Uterus (tissue), 4 donors: ENCODE data around the gene OTOG. TPM values are rescaled to one million over a fixed set of nuclear protein-coding genes. Genes with fewer than 3 reads are reported as not detected.

Experiments used
- DNase-seq, 2 donors: peaks; one replicate each; pipeline ENCODE4 v3.0.0-alpha.2; 2019 to 2020
- H3K27ac ChIP-seq, 2 donors: fragments of 200-600 bp; sonication (generic); 1 replicate in 1 of 2; 2 replicates in 1 of 2; pipeline ENCODE4 v1.5.1; 2016 to 2018
- H3K27me3 ChIP-seq, 2 donors: fragments of 200-600 bp; sonication (generic); one replicate each; pipeline ENCODE4 v1.5.1; 2018 to 2019; ENCODE audit warnings: control low read depth in 1 of 2
- H3K36me3 ChIP-seq, 2 donors: fragments of 200-600 bp; sonication (generic); one replicate each; pipeline ENCODE4 v1.5.1; 2019; ENCODE audit warnings: control low read depth in 1 of 2
- H3K4me1 ChIP-seq, 2 donors: fragments of 200-600 bp; sonication (generic); one replicate each; pipeline ENCODE4 v1.5.1; 2018 to 2019; ENCODE audit warnings: control low read depth in 1 of 2
- H3K4me3 ChIP-seq, 2 donors: fragments of 200-600 bp; sonication (generic); 1 replicate in 1 of 2; 2 replicates in 1 of 2; pipeline ENCODE4 v1.5.1; 2018 to 2019; ENCODE audit warnings: mild to moderate bottlenecking in 1 of 2
- H3K9me3 ChIP-seq, 2 donors: fragments of 200-600 bp; sonication (generic); one replicate each; pipeline ENCODE4 v1.5.1; 2019; ENCODE audit warnings: control low read depth in 1 of 2
- CTCF ChIP-seq, 4 experiments: fragments of 200-600 bp in 2 of 4; fragments of 450-650 bp in 2 of 4; sonication (generic) in 2 of 4; IDR thresholded peaks; one replicate each; pipeline ENCODE4 v1.5.1; 2016 to 2019; ENCODE audit warnings: antibody characterized with exemption in 4 of 4, mild to moderate bottlenecking in 2 of 4, moderate library complexity in 1 of 4
- POLR2A ChIP-seq, 2 donors: fragments of 450-650 bp; IDR thresholded peaks; one replicate each; pipeline ENCODE4 v1.6.1; 2016; ENCODE audit warnings: antibody characterized with exemption in 2 of 2, mild to moderate bottlenecking in 1 of 2, moderate library complexity in 1 of 2
- intact Hi-C: fragments of 100-400 bp; cut with DNase I; formaldehyde crosslinking; loops from one replicate; pipeline ENCODE4 v1.15.1; 2023; ENCODE audit warnings: low total_unique reads
- total RNA-seq, 4 donors: library from RNA; depleted of rRNA in 3 of 4; stranded (reverse); fragments of >200 nt in 3 of 4; gene quantifications; one replicate each; pipeline versions ENCODE4 v1.1.0 to v1.2.4, GENCODE V29; 2014 to 2023
- donor health status: DM: yes; HTN: yes; CAD: no.

Gene OTOG
- total RNA-seq, 4 donors from 2014 or later = under 0.01 TPM; not detected in 3

DNA sequence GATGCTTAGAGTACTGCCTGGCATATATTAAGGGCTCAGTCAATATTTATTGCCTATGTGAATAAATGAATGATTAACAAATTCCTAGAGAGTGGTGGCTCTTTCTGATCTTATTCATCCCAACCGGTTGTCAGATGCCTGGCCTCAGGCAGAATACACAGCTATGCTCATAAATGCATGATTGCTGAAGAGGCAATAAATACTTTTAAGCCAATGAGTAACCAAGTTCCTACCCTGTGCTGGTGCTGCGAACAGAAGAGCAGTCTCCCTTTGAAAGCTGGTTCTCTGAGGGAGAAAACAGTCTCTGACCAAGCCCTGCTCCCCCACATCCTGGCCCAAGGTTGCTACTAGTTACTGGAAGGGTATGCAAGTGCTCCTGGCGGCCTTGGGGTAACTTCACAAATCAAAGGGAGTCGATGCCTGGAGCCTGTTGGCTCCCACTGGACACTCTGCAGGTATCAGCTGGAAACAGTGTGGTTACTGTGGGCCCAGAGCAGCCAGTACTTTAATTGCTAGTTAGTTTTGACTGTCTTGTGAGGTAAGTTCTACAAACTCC lies 5.7 kb upstream of the OTOG start:
- intact Hi-C loops = no loop called here
- no peak for DNase-seq

GRCh38 chr11:17542249-17542648 lies 4.8 kb upstream of the OTOG start:
- Histone ChIP-seq H3K27ac (no peak overlapping the region), H3K27me3 (no peaks in the 10 kb centered on the region), H3K9me3 (no peaks in the 10 kb centered on the region), H3K36me3 (no peaks in the 10 kb centered on the region), H3K4me3 (no peak overlapping the region), H3K4me1 (no peaks in the 10 kb centered on the region)
- DNase-seq = no peak
- intact Hi-C loops = no loop called here
- TF ChIP-seq CTCF (IDR thresholded peaks at IDR 0.05) (no peak), POLR2A (IDR thresholded peaks at IDR 0.05) (no peak)

More for the DNA sequence above, 5.7 kb upstream of the OTOG start:
- Histone ChIP-seq H3K27ac (no peak overlapping the region), H3K4me3 (no peak overlapping the region), H3K27me3 (no peaks in the 10 kb centered on the region), H3K9me3 (no peaks in the 10 kb centered on the region), H3K36me3 (no peaks in the 10 kb centered on the region), H3K4me1 (no peaks in the 10 kb centered on the region)
- TF ChIP-seq CTCF (IDR thresholded peaks at IDR 0.05) (no peak), POLR2A (IDR thresholded peaks at IDR 0.05) (no peak)

DNA sequence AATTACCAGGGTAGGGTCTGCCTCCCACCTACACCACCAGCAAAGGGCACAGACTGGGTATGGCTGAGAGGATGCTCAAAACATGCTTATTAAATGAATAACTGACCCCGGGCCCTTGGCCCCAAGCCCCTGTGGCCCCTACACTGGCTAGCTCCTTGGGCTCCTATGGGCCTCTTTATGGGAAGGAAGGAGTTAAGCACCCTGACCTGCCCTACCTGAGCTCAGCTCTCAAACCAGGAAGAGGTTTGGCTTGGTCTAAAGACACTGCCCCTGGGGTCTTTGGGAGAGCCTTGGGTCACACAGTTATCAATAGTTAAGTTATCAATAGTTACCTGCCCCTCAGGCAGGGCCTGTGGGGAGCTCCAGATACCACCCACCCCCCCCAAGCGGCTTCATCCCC lies 4.0 kb upstream of the OTOG start:
- DNase-seq = no peak
- Histone ChIP-seq H3K4me3 (no peak overlapping the region), H3K27ac (no peak overlapping the region), H3K9me3 (no peaks in the 10 kb centered on the region), H3K27me3 (no peaks in the 10 kb centered on the region), H3K4me1 (no peaks in the 10 kb centered on the region), H3K36me3 (no peaks in the 10 kb centered on the region)
- TF ChIP-seq POLR2A (IDR thresholded peaks at IDR 0.05) = no peak
- TF ChIP-seq CTCF (IDR thresholded peaks at IDR 0.05) = no peak
- intact Hi-C loops = no loop called here

- H3K9me3 ChIP-seq = no peaks in the 10 kb centered on the region
- intact Hi-C loops = no loop called here
- H3K36me3 ChIP-seq = no peaks in the 10 kb centered on the region
- no peak for TF ChIP-seq CTCF (IDR thresholded peaks at IDR 0.05)
- H3K4me3 ChIP-seq = no peak overlapping the region
- no peaks in the 10 kb centered on the region for H3K4me1 ChIP-seq
- H3K27ac ChIP-seq = no peak overlapping the region
- H3K27me3 ChIP-seq = no peaks in the 10 kb centered on the region
- no peak for DNase-seq
Measured at GRCh38 chr11:17543574-17544180, 3.4 kb upstream of the OTOG start.

GRCh38 chr11:17544181-17544622 lies 2.9 kb upstream of the OTOG start, which contains the start of gene USH1C:
USH1C (minus strand) TSS chr11:17544416; CDS start chr11:17544307, 109 bp downstream.
- intact Hi-C loops = no loop called here
- no peak within 1 kb of the TSS for H3K27ac ChIP-seq
- no peaks in the 10 kb centered on the region for H3K9me3 ChIP-seq
- no peak within 1 kb of the TSS for H3K4me3 ChIP-seq
- H3K27me3 ChIP-seq = no peaks in the 10 kb centered on the region
- DNase-seq = no peak
- no peak for TF ChIP-seq CTCF (IDR thresholded peaks at IDR 0.05)
- TF ChIP-seq POLR2A (IDR thresholded peaks at IDR 0.05) = no peak
- no peaks in the 10 kb centered on the region for H3K4me1 ChIP-seq
- no peaks in the 10 kb centered on the region for H3K36me3 ChIP-seq
